Neural progenitor cell (in vitro differentiated cells): Measurements from ENCODE around the gene HIF1AN. TPM values are rescaled to one million over a fixed set of nuclear protein-coding genes. Genes with fewer than 3 reads are reported as not detected.

Experiments
- DNase-seq: peaks from one replicate; pipeline ENCODE4 v3.0.0-alpha.2; 2016; ENCODE audit warnings: low spot score
- H2AFZ ChIP-seq: fragments of 200-600 bp; sonication (generic); replicated peaks from 2 replicates; pipeline ENCODE4 v1.6.1; 2016; ENCODE audit warnings: antibody characterized with exemption
- H3F3A ChIP-seq: fragments of 200-600 bp; sonication (generic); 2 replicates; pipeline ENCODE4 v1.6.1; 2016; ENCODE audit warnings: antibody characterized with exemption, low read depth
- H3K27ac ChIP-seq: fragments of 200-600 bp; sonication (generic); 2 replicates; pipeline ENCODE4 v1.5.1; 2016; ENCODE audit warnings: mild to moderate bottlenecking
- H3K27me3 ChIP-seq: fragments of 200-600 bp; sonication (generic); 2 replicates; pipeline ENCODE4 v1.6.1; 2016; ENCODE audit warnings: mild to moderate bottlenecking, moderate library complexity
- H3K36me3 ChIP-seq: fragments of 200-600 bp; sonication (generic); 2 replicates; pipeline ENCODE4 v1.5.1; 2016
- H3K4me1 ChIP-seq: fragments of 200-600 bp; sonication (generic); 2 replicates; pipeline ENCODE4 v1.6.1; 2016; ENCODE audit warnings: mixed run types
- H3K4me2 ChIP-seq: fragments of 200-600 bp; sonication (generic); 2 replicates; pipeline ENCODE4 v1.6.1; 2016
- H3K4me3 ChIP-seq: fragments of 200-600 bp; sonication (generic); 2 replicates; pipeline ENCODE4 v1.5.1; 2016
- H3K79me2 ChIP-seq: fragments of 200-600 bp; sonication (generic); 2 replicates; pipeline ENCODE4 v1.6.1; 2016; ENCODE audit warnings: low read depth
- H3K9ac ChIP-seq: fragments of 200-600 bp; sonication (generic); 2 replicates; pipeline ENCODE4 v1.6.1; 2016
- H3K9me3 ChIP-seq: fragments of 200-600 bp; sonication (generic); 2 replicates; pipeline ENCODE4 v1.5.1; 2016; ENCODE audit warnings: low read depth
- H4K20me1 ChIP-seq: fragments of 200-600 bp; sonication (generic); 2 replicates; pipeline ENCODE4 v1.6.1; 2016; ENCODE audit warnings: low read depth
- H3K27ac Mint-ChIP-seq: 3 replicates; pipeline ENCODE4 v1.8.0; 2021; ENCODE audit warnings: mixed read lengths
- H3K27me3 Mint-ChIP-seq: 2 replicates; pipeline ENCODE4 v1.8.0; 2022; ENCODE audit warnings: low read depth, mild to moderate bottlenecking, inconsistent platforms, moderate library complexity, mixed read lengths; ENCODE audit not compliant: insufficient read depth
- H3K36me3 Mint-ChIP-seq: 3 replicates; pipeline ENCODE4 v1.8.0; 2021; ENCODE audit warnings: mixed read lengths
- H3K4me1 Mint-ChIP-seq: 3 replicates; pipeline ENCODE4 v1.8.0; 2021; ENCODE audit warnings: mixed read lengths
- H3K4me3 Mint-ChIP-seq: 3 replicates; pipeline ENCODE4 v1.8.0; 2021; ENCODE audit warnings: mild to moderate bottlenecking, moderate library complexity, mixed read lengths
- H3K9me3 Mint-ChIP-seq: 3 replicates; pipeline ENCODE4 v1.8.0; 2020; ENCODE audit warnings: mixed read lengths
- EZH2 ChIP-seq: fragments of 200-600 bp; sonication (generic); IDR thresholded peaks from 2 replicates; pipeline ENCODE4 v1.6.1; 2017; ENCODE audit warnings: antibody characterized with exemption, mild to moderate bottlenecking, moderate library complexity
- EZH2phosphoT487 ChIP-seq: fragments of 200-600 bp; sonication (generic); IDR thresholded peaks from 2 replicates; pipeline ENCODE4 v1.6.1; 2017; ENCODE audit warnings: antibody characterized with exemption
- total RNA-seq: library from RNA; depleted of rRNA; stranded (reverse); fragments of >200 nt; gene quantifications from 2 replicates; pipeline ENCODE4 v1.2.3, GENCODE V29; 2015; ENCODE audit warnings: low replicate concordance
- TF ChIP-seq, protein P1 (sequence below): fragments of 200-600 bp; sonication (generic); IDR thresholded peaks from 2 replicates; pipeline ENCODE4 v1.5.1; 2017; ENCODE audit warnings: antibody characterized with exemption, mild to moderate bottlenecking

Gene HIF1AN
- total RNA-seq, 1 donor from 2014 or later = 26.4 TPM

DNA sequence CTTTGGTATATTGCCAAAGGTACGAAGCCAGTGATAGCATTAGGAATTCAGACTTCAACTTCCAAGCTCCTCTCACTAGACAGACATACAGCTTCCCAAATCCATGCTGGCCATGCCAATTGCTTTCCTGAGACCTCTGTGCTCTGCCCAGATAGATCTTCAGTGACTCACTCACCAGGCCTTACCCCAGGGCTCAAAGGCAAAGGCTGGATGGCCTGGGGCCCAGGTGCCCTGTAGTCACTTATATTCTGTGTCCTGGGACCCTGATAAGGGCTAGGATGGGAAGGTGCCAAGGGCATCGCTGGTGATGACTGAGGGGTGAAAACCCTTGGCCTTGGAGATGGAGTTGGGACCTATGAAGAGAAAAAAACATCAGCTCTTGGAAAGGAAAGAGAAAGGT is 45.2 kb upstream of the HIF1AN start:
- Mint-ChIP-seq H3K27me3 (peaks cover 14% of the 10 kb centered on the region), H3K4me3 (no peak overlapping the region), H3K36me3 (peaks cover 48% of the 10 kb centered on the region), H3K4me1 (peaks cover 40% of the 10 kb centered on the region), H3K9me3 (no peaks in the 10 kb centered on the region), H3K27ac (no peak overlapping the region)
- Histone ChIP-seq H3K4me1 (peaks cover 19% of the 10 kb centered on the region), H3K27me3 (peaks cover 85% of the 10 kb centered on the region), H3K4me2 (no peak overlapping the region), H3K27ac (no peak overlapping the region), H3K9me3 (no peaks in the 10 kb centered on the region), H3K36me3 (no peaks in the 10 kb centered on the region), H3K9ac (no peak overlapping the region), H3F3A (peaks cover 25% of the 10 kb centered on the region), H2AFZ (no peak overlapping the region), H4K20me1 (peaks cover 7% of the 10 kb centered on the region), H3K4me3 (no peak overlapping the region), H3K79me2 (no peaks in the 10 kb centered on the region)
- no peak for DNase-seq
- TF ChIP-seq EZH2 (no peak), EZH2phosphoT487 (no peak)
- TF ChIP-seq, protein P1, sequence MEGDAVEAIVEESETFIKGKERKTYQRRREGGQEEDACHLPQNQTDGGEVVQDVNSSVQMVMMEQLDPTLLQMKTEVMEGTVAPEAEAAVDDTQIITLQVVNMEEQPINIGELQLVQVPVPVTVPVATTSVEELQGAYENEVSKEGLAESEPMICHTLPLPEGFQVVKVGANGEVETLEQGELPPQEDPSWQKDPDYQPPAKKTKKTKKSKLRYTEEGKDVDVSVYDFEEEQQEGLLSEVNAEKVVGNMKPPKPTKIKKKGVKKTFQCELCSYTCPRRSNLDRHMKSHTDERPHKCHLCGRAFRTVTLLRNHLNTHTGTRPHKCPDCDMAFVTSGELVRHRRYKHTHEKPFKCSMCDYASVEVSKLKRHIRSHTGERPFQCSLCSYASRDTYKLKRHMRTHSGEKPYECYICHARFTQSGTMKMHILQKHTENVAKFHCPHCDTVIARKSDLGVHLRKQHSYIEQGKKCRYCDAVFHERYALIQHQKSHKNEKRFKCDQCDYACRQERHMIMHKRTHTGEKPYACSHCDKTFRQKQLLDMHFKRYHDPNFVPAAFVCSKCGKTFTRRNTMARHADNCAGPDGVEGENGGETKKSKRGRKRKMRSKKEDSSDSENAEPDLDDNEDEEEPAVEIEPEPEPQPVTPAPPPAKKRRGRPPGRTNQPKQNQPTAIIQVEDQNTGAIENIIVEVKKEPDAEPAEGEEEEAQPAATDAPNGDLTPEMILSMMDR = no peak

DNA sequence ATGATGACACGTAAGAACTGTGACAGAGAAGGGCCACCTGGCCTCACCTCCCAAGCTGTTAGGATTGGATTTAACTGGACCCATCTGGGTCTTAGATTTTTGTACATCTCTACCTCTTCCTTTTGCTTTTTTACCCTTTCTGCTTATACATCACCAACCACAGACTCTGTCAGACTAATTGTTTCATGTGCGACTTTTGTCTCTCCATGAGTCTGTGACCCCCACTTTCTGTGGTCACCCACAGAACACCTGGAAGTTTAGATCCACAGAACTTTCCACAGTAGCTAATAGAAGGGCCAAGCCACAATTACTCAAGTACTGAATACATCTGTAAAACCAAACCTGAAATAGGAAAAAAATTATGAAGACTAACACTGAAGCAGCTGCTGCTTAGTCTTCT is 39.2 kb upstream of the HIF1AN start:
- Histone ChIP-seq H3K4me1 (peaks cover 6% of the 10 kb centered on the region), H3K36me3 (no peaks in the 10 kb centered on the region), H3K79me2 (no peaks in the 10 kb centered on the region), H3K27ac (no peak overlapping the region), H3K4me3 (no peak overlapping the region), H3K9me3 (no peaks in the 10 kb centered on the region), H4K20me1 (no peaks in the 10 kb centered on the region), H3K27me3 (peaks cover 54% of the 10 kb centered on the region), H3K9ac (no peak overlapping the region), H2AFZ (no peak overlapping the region), H3K4me2 (no peak overlapping the region), H3F3A (peaks cover 2% of the 10 kb centered on the region)
- Mint-ChIP-seq H3K36me3 (peaks cover 49% of the 10 kb centered on the region), H3K27me3 (peaks cover 5% of the 10 kb centered on the region), H3K27ac (no peak overlapping the region), H3K4me1 (peaks cover 29% of the 10 kb centered on the region), H3K4me3 (no peak overlapping the region), H3K9me3 (peaks cover 2% of the 10 kb centered on the region)
- TF ChIP-seq EZH2 (no peak), EZH2phosphoT487 (no peak)
- TF ChIP-seq, protein P1 = no peak
- no peak for DNase-seq

DNA sequence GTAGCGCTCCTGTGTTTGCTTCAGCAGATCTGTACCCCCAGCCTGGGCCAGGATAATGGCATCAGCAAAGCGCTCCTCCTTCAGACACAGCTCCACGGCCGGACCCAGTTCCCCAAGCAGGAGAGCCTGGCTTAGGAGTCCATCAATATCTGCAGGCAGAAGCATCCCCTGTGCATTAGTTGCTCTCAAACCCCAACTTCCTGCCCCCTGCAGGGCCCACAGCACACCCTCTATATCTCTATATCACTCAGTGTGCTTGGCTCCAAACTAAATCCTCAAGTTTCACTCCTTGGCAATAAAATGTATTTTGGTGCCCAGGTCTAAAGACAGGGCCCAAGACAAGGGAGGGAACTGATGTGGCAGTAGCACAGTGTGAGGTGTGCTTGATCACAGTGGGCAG is 37.7 kb upstream of the HIF1AN start:
- peaks cover 17% of the 10 kb centered on the region for H3F3A ChIP-seq
- H2AFZ ChIP-seq = no peak overlapping the region
- no peak for DNase-seq
- H3K4me3 Mint-ChIP-seq = no peak overlapping the region
- peaks cover 44% of the 10 kb centered on the region for H3K4me1 Mint-ChIP-seq
- H3K36me3 ChIP-seq = no peaks in the 10 kb centered on the region
- H3K9me3 Mint-ChIP-seq = peaks cover 2% of the 10 kb centered on the region
- TF ChIP-seq EZH2 (no peak), EZH2phosphoT487 (no peak)
- TF ChIP-seq, protein P1 = no peak
- peaks cover 5% of the 10 kb centered on the region for H3K27me3 Mint-ChIP-seq
- H3K9me3 ChIP-seq = no peaks in the 10 kb centered on the region
- peaks cover 50% of the 10 kb centered on the region for H3K36me3 Mint-ChIP-seq
- H3K4me2 ChIP-seq = no peak overlapping the region
- no peak overlapping the region for H3K27ac Mint-ChIP-seq
- no peak overlapping the region for H3K9ac ChIP-seq
- H3K4me1 ChIP-seq = peaks cover 21% of the 10 kb centered on the region
- no peaks in the 10 kb centered on the region for H4K20me1 ChIP-seq
- H3K4me3 ChIP-seq = no peak overlapping the region
- H3K27ac ChIP-seq = no peak overlapping the region
- H3K27me3 ChIP-seq = peaks cover 44% of the 10 kb centered on the region
- no peaks in the 10 kb centered on the region for H3K79me2 ChIP-seq
